GM23338 (cell line): Measurements from ENCODE around the gene NTRK1. TPM values are rescaled to one million over a fixed set of nuclear protein-coding genes. Genes with fewer than 3 reads are reported as not detected.

ENCODE experiments used
- ATAC-seq: fragments of 200-7000 bp; cut with Tn5 transposase; 3 replicates; pipeline ENCODE4 v1.9.1; 2020
- DNase-seq: peaks from one replicate; pipeline ENCODE4 v3.0.0-alpha.2; 2015; ENCODE audit warnings: low spot score
- H2AFZ ChIP-seq: fragments of 200-600 bp; sonication (generic); 2 replicates; pipeline ENCODE4 v1.8.0; 2016; ENCODE audit warnings: antibody characterized with exemption, mild to moderate bottlenecking, moderate library complexity
- H3F3A ChIP-seq: fragments of 200-600 bp; sonication (generic); replicated peaks from 2 replicates; pipeline ENCODE4 v1.8.0; 2017; ENCODE audit warnings: antibody characterized with exemption, mixed run types, low read depth
- H3K27ac ChIP-seq: fragments of 200-600 bp; sonication (generic); 2 replicates; pipeline ENCODE4 v1.6.1; 2016; ENCODE audit warnings: low read depth
- H3K27me3 ChIP-seq: fragments of 200-600 bp; sonication (generic); 2 replicates; pipeline ENCODE4 v1.8.0; 2016; ENCODE audit warnings: mild to moderate bottlenecking, mixed run types, moderate library complexity; ENCODE audit not compliant: insufficient read depth
- H3K36me3 ChIP-seq: fragments of 200-600 bp; sonication (generic); 2 replicates; pipeline ENCODE4 v1.8.0; 2016; ENCODE audit warnings: mild to moderate bottlenecking; ENCODE audit not compliant: insufficient read depth
- H3K4me1 ChIP-seq: fragments of 200-600 bp; sonication (generic); 2 replicates; pipeline ENCODE4 v1.8.0; 2016; ENCODE audit warnings: mild to moderate bottlenecking, moderate library complexity; ENCODE audit not compliant: insufficient read depth
- H3K4me2 ChIP-seq: fragments of 200-600 bp; sonication (generic); 2 replicates; pipeline ENCODE4 v1.7.1; 2017; ENCODE audit warnings: mixed run types
- H3K4me3 ChIP-seq: fragments of 200-600 bp; sonication (generic); 2 replicates; pipeline ENCODE4 v1.6.1; 2016; ENCODE audit warnings: mixed run types
- H3K79me2 ChIP-seq: fragments of 200-600 bp; sonication (generic); replicated peaks from 2 replicates; pipeline ENCODE4 v1.8.0; 2017; ENCODE audit warnings: mild to moderate bottlenecking; ENCODE audit not compliant: insufficient read depth
- H3K9me2 ChIP-seq: fragments of 200-600 bp; sonication (generic); 2 replicates; pipeline ENCODE4 v1.8.0; 2017; ENCODE audit not compliant: insufficient read depth
- H4K20me1 ChIP-seq: fragments of 200-600 bp; sonication (generic); replicated peaks from 2 replicates; pipeline ENCODE4 v1.8.0; 2017; ENCODE audit warnings: mild to moderate bottlenecking; ENCODE audit not compliant: insufficient read depth
- H3K27ac Mint-ChIP-seq: 2 replicates; pipeline ENCODE4 v1.8.0; 2020; ENCODE audit warnings: inconsistent platforms, mild to moderate bottlenecking, moderate library complexity, mixed read lengths
- H3K27me3 Mint-ChIP-seq: 3 replicates; pipeline ENCODE4 v1.8.0; 2022; ENCODE audit warnings: low read depth, mild to moderate bottlenecking, moderate library complexity, mixed read lengths, inconsistent platforms; ENCODE audit not compliant: insufficient read depth, poor library complexity
- H3K36me3 Mint-ChIP-seq: 3 replicates; pipeline ENCODE4 v1.8.0; 2021; ENCODE audit warnings: low read depth, mild to moderate bottlenecking, inconsistent platforms, moderate library complexity, mixed read lengths
- H3K4me1 Mint-ChIP-seq: 3 replicates; pipeline ENCODE4 v1.8.0; 2020; ENCODE audit warnings: mild to moderate bottlenecking, inconsistent platforms, mixed read lengths
- H3K4me3 Mint-ChIP-seq: 3 replicates; pipeline ENCODE4 v1.8.0; 2021; ENCODE audit warnings: moderate library complexity, mild to moderate bottlenecking, inconsistent platforms, mixed read lengths
- H3K9me3 Mint-ChIP-seq: 3 replicates; pipeline ENCODE4 v1.8.0; 2020; ENCODE audit warnings: moderate library complexity, mild to moderate bottlenecking, inconsistent platforms, mixed read lengths
- EZH2 ChIP-seq: fragments of 200-600 bp; sonication (generic); IDR thresholded peaks from one replicate; pipeline ENCODE4 v1.8.0; 2017; ENCODE audit warnings: antibody characterized with exemption, mild to moderate bottlenecking, low read depth; ENCODE audit not compliant: unreplicated experiment
- NANOG ChIP-seq: IDR thresholded peaks from 2 replicates; pipeline ENCODE4 v1.6.1; 2016; ENCODE audit warnings: antibody characterized with exemption, borderline replicate concordance
- POLR2AphosphoS5 ChIP-seq: IDR thresholded peaks from 2 replicates; pipeline ENCODE4 v1.6.1; 2016; ENCODE audit warnings: antibody characterized with exemption, low read depth
- STAT1 ChIP-seq: IDR thresholded peaks from one replicate; pipeline ENCODE4 v1.6.1; 2016; ENCODE audit warnings: antibody characterized with exemption; ENCODE audit not compliant: unreplicated experiment
- ZNF114 ChIP-seq: fragments of 250-450 bp; sonication (Bioruptor Pico); IDR thresholded peaks from 2 replicates; pipeline ENCODE4 v1.5.0; 2020; ENCODE audit warnings: mild to moderate bottlenecking, moderate library complexity
- polyA plus RNA-seq: library from polyadenylated mRNA; unstranded; fragments of >200 nt; fragmentation: Nextera tagmentation; extraction: Ambion mirVana; gene quantifications from 2 replicates; pipeline ENCODE4 v1.2.1, GENCODE V29; 2016
- total RNA-seq: library from RNA; depleted of rRNA; stranded (reverse); fragments of >200 nt; shearing (Covaris generic); gene quantifications from 2 replicates; pipeline ENCODE4 v1.2.3, GENCODE V29; 2014
- TF ChIP-seq, protein P1 (sequence below): fragments of 250-450 bp; sonication (Bioruptor Pico); IDR thresholded peaks from 2 replicates; pipeline ENCODE4 v1.5.0; 2020; ENCODE audit warnings: mild to moderate bottlenecking, moderate library complexity
- TF ChIP-seq, protein P2 (sequence below): IDR thresholded peaks from one replicate; pipeline ENCODE4 v1.6.1; 2018; ENCODE audit warnings: antibody characterized with exemption; ENCODE audit not compliant: unreplicated experiment

NTRK1 gene
- total and polyA plus RNA-seq, 2 experiments from 2014 or later: 0.42 to 0.45 TPM

DNA sequence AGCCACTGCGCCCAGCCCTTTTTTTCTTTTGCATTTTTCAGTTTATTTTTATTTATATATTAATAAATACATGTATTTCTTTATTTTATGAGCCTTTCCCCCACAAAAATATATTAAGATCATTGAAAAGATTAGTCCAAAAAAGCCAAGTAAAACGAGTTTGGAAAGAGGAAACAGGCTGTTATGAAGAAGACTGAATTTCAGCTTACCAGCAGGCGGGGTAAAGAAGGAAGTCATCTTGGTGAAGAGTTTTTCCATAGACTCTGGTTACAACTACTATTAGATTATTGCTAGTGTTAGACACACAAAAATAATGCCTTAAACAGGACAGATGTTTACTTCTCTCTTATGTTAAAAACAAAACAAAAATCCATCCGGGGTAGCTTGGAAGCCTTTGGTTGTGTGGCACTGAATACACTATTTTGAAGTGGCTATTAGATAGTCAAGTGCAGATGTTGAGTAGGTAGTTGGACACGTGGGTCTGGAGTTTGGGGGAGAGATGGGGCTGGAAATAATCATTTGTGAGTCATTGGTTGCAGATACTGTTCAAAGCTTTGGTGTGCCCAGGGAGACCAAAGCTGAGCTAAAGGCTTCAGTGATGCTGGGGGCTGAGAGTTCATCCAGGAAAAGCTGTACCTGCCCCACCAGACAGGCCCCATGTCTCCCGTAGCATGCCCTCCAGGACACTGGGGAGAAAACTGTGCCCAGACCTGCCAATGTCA is 51.1 kb downstream of the NTRK1 start:
- Histone ChIP-seq H3K9me2 (no peaks in the 10 kb centered on the region), H4K20me1 (no peaks in the 10 kb centered on the region; the same call in 1 of the 2 replicates), H3K4me3 (no peak overlapping the region), H3K27ac (no peak overlapping the region), H2AFZ (no peak overlapping the region), H3F3A (no peaks in the 10 kb centered on the region; the same call in 1 of the 2 replicates), H3K4me1 (peaks cover 11% of the 10 kb centered on the region), H3K4me2 (no peak overlapping the region), H3K36me3 (no peaks in the 10 kb centered on the region), H3K79me2 (no peaks in the 10 kb centered on the region), H3K27me3 (peaks cover 34% of the 10 kb centered on the region; the same call in 1 of the 2 replicates)
- H3K27me3 Mint-ChIP-seq: peaks cover 24% of the 10 kb centered on the region
- ATAC-seq (no peak), DNase-seq (no peak)
- H3K27ac Mint-ChIP-seq: no peak overlapping the region
- H3K36me3 Mint-ChIP-seq: no peaks in the 10 kb centered on the region
- H3K4me3 Mint-ChIP-seq: no peak overlapping the region; the same call in 2 of the 3 replicates
- H3K9me3 Mint-ChIP-seq: no peaks in the 10 kb centered on the region
- TF ChIP-seq, protein P1, sequence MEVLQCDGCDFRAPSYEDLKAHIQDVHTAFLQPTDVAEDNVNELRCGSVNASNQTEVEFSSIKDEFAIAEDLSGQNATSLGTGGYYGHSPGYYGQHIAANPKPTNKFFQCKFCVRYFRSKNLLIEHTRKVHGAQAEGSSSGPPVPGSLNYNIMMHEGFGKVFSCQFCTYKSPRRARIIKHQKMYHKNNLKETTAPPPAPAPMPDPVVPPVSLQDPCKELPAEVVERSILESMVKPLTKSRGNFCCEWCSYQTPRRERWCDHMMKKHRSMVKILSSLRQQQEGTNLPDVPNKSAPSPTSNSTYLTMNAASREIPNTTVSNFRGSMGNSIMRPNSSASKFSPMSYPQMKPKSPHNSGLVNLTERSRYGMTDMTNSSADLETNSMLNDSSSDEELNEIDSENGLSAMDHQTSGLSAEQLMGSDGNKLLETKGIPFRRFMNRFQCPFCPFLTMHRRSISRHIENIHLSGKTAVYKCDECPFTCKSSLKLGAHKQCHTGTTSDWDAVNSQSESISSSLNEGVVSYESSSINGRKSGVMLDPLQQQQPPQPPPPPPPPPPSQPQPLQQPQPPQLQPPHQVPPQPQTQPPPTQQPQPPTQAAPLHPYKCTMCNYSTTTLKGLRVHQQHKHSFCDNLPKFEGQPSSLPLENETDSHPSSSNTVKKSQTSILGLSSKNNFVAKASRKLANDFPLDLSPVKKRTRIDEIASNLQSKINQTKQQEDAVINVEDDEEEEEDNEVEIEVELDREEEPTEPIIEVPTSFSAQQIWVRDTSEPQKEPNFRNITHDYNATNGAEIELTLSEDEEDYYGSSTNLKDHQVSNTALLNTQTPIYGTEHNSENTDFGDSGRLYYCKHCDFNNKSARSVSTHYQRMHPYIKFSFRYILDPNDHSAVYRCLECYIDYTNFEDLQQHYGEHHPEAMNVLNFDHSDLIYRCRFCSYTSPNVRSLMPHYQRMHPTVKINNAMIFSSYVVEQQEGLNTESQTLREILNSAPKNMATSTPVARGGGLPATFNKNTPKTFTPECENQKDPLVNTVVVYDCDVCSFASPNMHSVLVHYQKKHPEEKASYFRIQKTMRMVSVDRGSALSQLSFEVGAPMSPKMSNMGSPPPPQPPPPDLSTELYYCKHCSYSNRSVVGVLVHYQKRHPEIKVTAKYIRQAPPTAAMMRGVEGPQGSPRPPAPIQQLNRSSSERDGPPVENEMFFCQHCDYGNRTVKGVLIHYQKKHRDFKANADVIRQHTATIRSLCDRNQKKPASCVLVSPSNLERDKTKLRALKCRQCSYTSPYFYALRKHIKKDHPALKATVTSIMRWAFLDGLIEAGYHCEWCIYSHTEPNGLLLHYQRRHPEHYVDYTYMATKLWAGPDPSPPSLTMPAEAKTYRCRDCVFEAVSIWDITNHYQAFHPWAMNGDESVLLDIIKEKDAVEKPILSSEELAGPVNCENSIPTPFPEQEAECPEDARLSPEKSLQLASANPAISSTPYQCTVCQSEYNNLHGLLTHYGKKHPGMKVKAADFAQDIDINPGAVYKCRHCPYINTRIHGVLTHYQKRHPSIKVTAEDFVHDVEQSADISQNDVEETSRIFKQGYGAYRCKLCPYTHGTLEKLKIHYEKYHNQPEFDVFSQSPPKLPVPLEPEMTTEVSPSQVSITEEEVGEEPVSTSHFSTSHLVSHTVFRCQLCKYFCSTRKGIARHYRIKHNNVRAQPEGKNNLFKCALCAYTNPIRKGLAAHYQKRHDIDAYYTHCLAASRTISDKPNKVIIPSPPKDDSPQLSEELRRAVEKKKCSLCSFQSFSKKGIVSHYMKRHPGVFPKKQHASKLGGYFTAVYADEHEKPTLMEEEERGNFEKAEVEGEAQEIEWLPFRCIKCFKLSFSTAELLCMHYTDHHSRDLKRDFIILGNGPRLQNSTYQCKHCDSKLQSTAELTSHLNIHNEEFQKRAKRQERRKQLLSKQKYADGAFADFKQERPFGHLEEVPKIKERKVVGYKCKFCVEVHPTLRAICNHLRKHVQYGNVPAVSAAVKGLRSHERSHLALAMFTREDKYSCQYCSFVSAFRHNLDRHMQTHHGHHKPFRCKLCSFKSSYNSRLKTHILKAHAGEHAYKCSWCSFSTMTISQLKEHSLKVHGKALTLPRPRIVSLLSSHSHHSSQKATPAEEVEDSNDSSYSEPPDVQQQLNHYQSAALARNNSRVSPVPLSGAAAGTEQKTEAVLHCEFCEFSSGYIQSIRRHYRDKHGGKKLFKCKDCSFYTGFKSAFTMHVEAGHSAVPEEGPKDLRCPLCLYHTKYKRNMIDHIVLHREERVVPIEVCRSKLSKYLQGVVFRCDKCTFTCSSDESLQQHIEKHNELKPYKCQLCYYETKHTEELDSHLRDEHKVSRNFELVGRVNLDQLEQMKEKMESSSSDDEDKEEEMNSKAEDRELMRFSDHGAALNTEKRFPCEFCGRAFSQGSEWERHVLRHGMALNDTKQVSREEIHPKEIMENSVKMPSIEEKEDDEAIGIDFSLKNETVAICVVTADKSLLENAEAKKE (CRISPR knock-in tag): no peak
- no peak for TF ChIP-seq STAT1
- TF ChIP-seq POLR2AphosphoS5: no peak
- no peak for TF ChIP-seq NANOG
- TF ChIP-seq, protein P2, sequence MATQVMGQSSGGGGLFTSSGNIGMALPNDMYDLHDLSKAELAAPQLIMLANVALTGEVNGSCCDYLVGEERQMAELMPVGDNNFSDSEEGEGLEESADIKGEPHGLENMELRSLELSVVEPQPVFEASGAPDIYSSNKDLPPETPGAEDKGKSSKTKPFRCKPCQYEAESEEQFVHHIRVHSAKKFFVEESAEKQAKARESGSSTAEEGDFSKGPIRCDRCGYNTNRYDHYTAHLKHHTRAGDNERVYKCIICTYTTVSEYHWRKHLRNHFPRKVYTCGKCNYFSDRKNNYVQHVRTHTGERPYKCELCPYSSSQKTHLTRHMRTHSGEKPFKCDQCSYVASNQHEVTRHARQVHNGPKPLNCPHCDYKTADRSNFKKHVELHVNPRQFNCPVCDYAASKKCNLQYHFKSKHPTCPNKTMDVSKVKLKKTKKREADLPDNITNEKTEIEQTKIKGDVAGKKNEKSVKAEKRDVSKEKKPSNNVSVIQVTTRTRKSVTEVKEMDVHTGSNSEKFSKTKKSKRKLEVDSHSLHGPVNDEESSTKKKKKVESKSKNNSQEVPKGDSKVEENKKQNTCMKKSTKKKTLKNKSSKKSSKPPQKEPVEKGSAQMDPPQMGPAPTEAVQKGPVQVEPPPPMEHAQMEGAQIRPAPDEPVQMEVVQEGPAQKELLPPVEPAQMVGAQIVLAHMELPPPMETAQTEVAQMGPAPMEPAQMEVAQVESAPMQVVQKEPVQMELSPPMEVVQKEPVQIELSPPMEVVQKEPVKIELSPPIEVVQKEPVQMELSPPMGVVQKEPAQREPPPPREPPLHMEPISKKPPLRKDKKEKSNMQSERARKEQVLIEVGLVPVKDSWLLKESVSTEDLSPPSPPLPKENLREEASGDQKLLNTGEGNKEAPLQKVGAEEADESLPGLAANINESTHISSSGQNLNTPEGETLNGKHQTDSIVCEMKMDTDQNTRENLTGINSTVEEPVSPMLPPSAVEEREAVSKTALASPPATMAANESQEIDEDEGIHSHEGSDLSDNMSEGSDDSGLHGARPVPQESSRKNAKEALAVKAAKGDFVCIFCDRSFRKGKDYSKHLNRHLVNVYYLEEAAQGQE: no peak
- no peak for TF ChIP-seq EZH2
- TF ChIP-seq ZNF114 (CRISPR knock-in tag): no peak
- peaks cover 19% of the 10 kb centered on the region for H3K4me1 Mint-ChIP-seq
